HUES48 (cell line): ENCODE data around the gene AFDN.

Experiments used
- H3K27ac ChIP-seq: one replicate; pipeline ENCODE4 v1.7.0; 2013; ENCODE audit warnings: low read depth, low read length, inconsistent platforms
- H3K27me3 ChIP-seq: 2 replicates; pipeline ENCODE4 v1.6.1; 2013; ENCODE audit warnings: mild to moderate bottlenecking, low read length; ENCODE audit not compliant: control insufficient read depth, insufficient read depth
- H3K36me3 ChIP-seq: 2 replicates; pipeline ENCODE4 v1.6.1; 2013; ENCODE audit warnings: low read length; ENCODE audit not compliant: control insufficient read depth, insufficient read depth
- H3K4me1 ChIP-seq: 2 replicates; pipeline ENCODE4 v1.6.1; 2013; ENCODE audit warnings: mild to moderate bottlenecking, low read length; ENCODE audit not compliant: control insufficient read depth, insufficient read depth
- H3K4me3 ChIP-seq: 2 replicates; pipeline ENCODE4 v1.5.1; 2013; ENCODE audit warnings: mild to moderate bottlenecking, low read depth, low read length
- H3K9ac ChIP-seq: 2 replicates; pipeline ENCODE4 v1.6.1; 2013; ENCODE audit warnings: mild to moderate bottlenecking, low read depth, low read length, moderate library complexity
- H3K9me3 ChIP-seq: 2 replicates; pipeline ENCODE4 v1.6.1; 2013; ENCODE audit warnings: low read length; ENCODE audit not compliant: control insufficient read depth, insufficient read depth

Gene AFDN

GRCh38 chr6:167910652-167911051 lies 83.9 kb downstream of the AFDN start:
- H3K36me3 ChIP-seq, result peaks cover 92% of the 10 kb centered on the region
- no peak overlapping the region for H3K4me3 ChIP-seq
- H3K27ac ChIP-seq, result no peak overlapping the region

GRCh38 chr6:167912494-167912893 lies 85.8 kb downstream of the AFDN start:
- Histone ChIP-seq H3K4me3 (no peak overlapping the region), H3K9me3 (no peaks in the 10 kb centered on the region), H3K4me1 (no peaks in the 10 kb centered on the region), H3K27ac (no peak overlapping the region), H3K36me3 (peaks cover 97% of the 10 kb centered on the region), H3K27me3 (no peaks in the 10 kb centered on the region), H3K9ac (no peak overlapping the region)

More at GRCh38 chr6:167910652-167911051, 83.9 kb downstream of the AFDN start:
- no peaks in the 10 kb centered on the region for H3K4me1 ChIP-seq
- no peaks in the 10 kb centered on the region for H3K27me3 ChIP-seq
- H3K9me3 ChIP-seq, result no peaks in the 10 kb centered on the region
- H3K9ac ChIP-seq, result no peak overlapping the region

GRCh38 chr6:167913699-167914098 lies 87.0 kb downstream of the AFDN start:
- Histone ChIP-seq H3K9ac (no peak overlapping the region), H3K4me1 (no peaks in the 10 kb centered on the region), H3K4me3 (no peak overlapping the region), H3K9me3 (no peaks in the 10 kb centered on the region), H3K36me3 (peaks cover 98% of the 10 kb centered on the region), H3K27ac (no peak overlapping the region), H3K27me3 (no peaks in the 10 kb centered on the region)

- no peaks in the 10 kb centered on the region for H3K9me3 ChIP-seq
- no peaks in the 10 kb centered on the region for H3K4me1 ChIP-seq
- H3K27me3 ChIP-seq, result no peaks in the 10 kb centered on the region
- peaks cover 99% of the 10 kb centered on the region for H3K36me3 ChIP-seq
- no peak overlapping the region for H3K27ac ChIP-seq
- H3K4me3 ChIP-seq, result no peak overlapping the region
- H3K9ac ChIP-seq, result no peak overlapping the region
Measured at GRCh38 chr6:167915139-167915538, 88.4 kb downstream of the AFDN start.

GRCh38 chr6:167917551-167918154 lies 90.9 kb downstream of the AFDN start:
- Histone ChIP-seq H3K27ac (no peak overlapping the region), H3K27me3 (no peaks in the 10 kb centered on the region), H3K9ac (no peak overlapping the region), H3K36me3 (peaks cover 99% of the 10 kb centered on the region), H3K4me1 (no peaks in the 10 kb centered on the region), H3K9me3 (no peaks in the 10 kb centered on the region), H3K4me3 (no peak overlapping the region)

GRCh38 chr6:167918548-167919278 lies 92.0 kb downstream of the AFDN start:
- Histone ChIP-seq H3K27ac (no peak overlapping the region), H3K4me3 (no peak overlapping the region), H3K36me3 (peaks cover 98% of the 10 kb centered on the region), H3K4me1 (no peaks in the 10 kb centered on the region), H3K9me3 (no peaks in the 10 kb centered on the region), H3K9ac (no peak overlapping the region), H3K27me3 (no peaks in the 10 kb centered on the region)

- no peak overlapping the region for H3K27ac ChIP-seq
- no peaks in the 10 kb centered on the region for H3K4me1 ChIP-seq
- H3K9ac ChIP-seq, result no peak overlapping the region
- H3K4me3 ChIP-seq, result no peak overlapping the region
- H3K36me3 ChIP-seq, result peaks cover 98% of the 10 kb centered on the region
- H3K9me3 ChIP-seq, result no peaks in the 10 kb centered on the region
- H3K27me3 ChIP-seq, result no peaks in the 10 kb centered on the region
Measured at GRCh38 chr6:167919349-167919748, 92.6 kb downstream of the AFDN start.

- peaks cover 98% of the 10 kb centered on the region for H3K36me3 ChIP-seq
- H3K27me3 ChIP-seq, result no peaks in the 10 kb centered on the region
- H3K4me1 ChIP-seq, result no peaks in the 10 kb centered on the region
- H3K9me3 ChIP-seq, result no peaks in the 10 kb centered on the region
- H3K4me3 ChIP-seq, result no peak overlapping the region
- no peak overlapping the region for H3K9ac ChIP-seq
- H3K27ac ChIP-seq, result no peak overlapping the region
Measured at GRCh38 chr6:167920165-167920564, 93.5 kb downstream of the AFDN start.

- H3K4me1 ChIP-seq, result no peaks in the 10 kb centered on the region
- no peak overlapping the region for H3K27ac ChIP-seq
- H3K4me3 ChIP-seq, result no peak overlapping the region
- peaks cover 98% of the 10 kb centered on the region for H3K36me3 ChIP-seq
- no peak overlapping the region for H3K9ac ChIP-seq
- H3K9me3 ChIP-seq, result no peaks in the 10 kb centered on the region
- no peaks in the 10 kb centered on the region for H3K27me3 ChIP-seq
Measured at GRCh38 chr6:167921831-167922230, 95.1 kb downstream of the AFDN start.

GRCh38 chr6:167925026-167925425 lies 98.3 kb downstream of the AFDN start:
- Histone ChIP-seq H3K9me3 (no peaks in the 10 kb centered on the region), H3K27ac (no peak overlapping the region), H3K4me3 (no peak overlapping the region), H3K36me3 (peaks cover 97% of the 10 kb centered on the region), H3K4me1 (no peaks in the 10 kb centered on the region), H3K9ac (no peak overlapping the region), H3K27me3 (no peaks in the 10 kb centered on the region)

GRCh38 chr6:167927246-167927645 lies 100.5 kb downstream of the AFDN start:
- Histone ChIP-seq H3K4me3 (no peak overlapping the region), H3K36me3 (peaks cover 91% of the 10 kb centered on the region), H3K9ac (no peak overlapping the region), H3K27ac (no peak overlapping the region), H3K9me3 (no peaks in the 10 kb centered on the region), H3K4me1 (no peaks in the 10 kb centered on the region), H3K27me3 (no peaks in the 10 kb centered on the region)
